K562 (cell line): ENCODE data around the gene DGKZ. TPM values are rescaled to one million over a fixed set of nuclear protein-coding genes. Genes with fewer than 3 reads are reported as not detected.

Experiments
- ATAC-seq: fragments of 200-7000 bp; cut with Tn5 transposase; 3 replicates; pipeline ENCODE4 v1.9.1; 2020; ENCODE audit warnings: moderate library complexity
- BruUV-seq: library from RNA; stranded (reverse); fragments of 400-500 nt; replicated peaks from 2 replicates; lab custom pipeline; 2021; lab: Mats Ljungman, UMichigan
- CTCF ChIA-PET: fragments of 300-600 bp; formaldehyde crosslinking; extraction: SDS; loops from one replicate; lab custom pipeline; 2021; ENCODE audit warnings: low intra/inter-chr PET ratio; lab: Yijun Ruan, JAX
- POLR2A ChIA-PET: fragments of 300-600, 350-650 bp; sonication (Branson Sonifier 250); formaldehyde crosslinking; extraction: SDS; loops from one replicate; lab custom pipeline; 2021; ENCODE audit warnings: antibody characterized with exemption, inconsistent platforms; lab: Yijun Ruan, JAX
- DNase-seq, 4 experiments: peaks; one replicate each; pipeline versions ENCODE4 v3.0.0 to v3.0.0-alpha.2; 2011 to 2018; ENCODE audit warnings: low spot score in 3 of 4, mixed read lengths in 3 of 4; ENCODE audit errors: extremely low read depth in 1 of 4
- FAIRE-seq: peaks from 2 replicates; lab custom pipeline; 2011; peaks lifted over from hg19 to GRCh38; lab: Jason Lieb, UNC
- H2AFZ ChIP-seq: 2 replicates; pipeline ENCODE4 v1.6.0; 2011; ENCODE audit warnings: low read depth, low read length, control low read depth, inconsistent platforms
- H3K27ac ChIP-seq: fragments of 200-600 bp; 3 replicates; pipeline ENCODE4 v1.8.0; 2011; ENCODE audit warnings: low read depth, mild to moderate bottlenecking, control low read depth, inconsistent platforms, low read length, moderate library complexity, mixed read lengths; ENCODE audit errors: extremely low read depth
- H3K27me3 ChIP-seq, 2 experiments: fragments of 300-600 bp in 1 of 2; 2 replicates in 1 of 2; 3 replicates in 1 of 2; pipeline versions ENCODE4 v1.6.0 to v1.8.0; 2011; ENCODE audit warnings: inconsistent platforms in 2 of 2, low read length in 2 of 2, mild to moderate bottlenecking in 1 of 2, mixed read lengths in 1 of 2, moderate library complexity in 1 of 2; ENCODE audit not compliant: control insufficient read depth in 2 of 2, insufficient read depth in 2 of 2
- H3K36me3 ChIP-seq: fragments of 300-600 bp; 3 replicates; pipeline ENCODE4 v1.8.0; 2011; ENCODE audit warnings: mild to moderate bottlenecking, low read length, inconsistent platforms; ENCODE audit not compliant: control insufficient read depth, insufficient read depth
- H3K4me1 ChIP-seq, 2 experiments: fragments of 200-600 bp in 1 of 2; replicated peaks in 1 of 2; 2 replicates in 1 of 2; 3 replicates in 1 of 2; pipeline versions ENCODE4 v1.5.1 to v1.8.0; 2011; ENCODE audit warnings: inconsistent platforms in 2 of 2, low read length in 2 of 2, mild to moderate bottlenecking in 1 of 2, mixed read lengths in 1 of 2, moderate library complexity in 1 of 2; ENCODE audit not compliant: control insufficient read depth in 2 of 2, insufficient read depth in 2 of 2
- H3K4me2 ChIP-seq: 2 replicates; pipeline ENCODE4 v1.6.1; 2011; ENCODE audit warnings: low read length, control low read depth, inconsistent platforms, mixed read lengths; ENCODE audit not compliant: insufficient read depth
- H3K4me3 ChIP-seq: fragments of 200-600 bp; sonication (generic), shearing (Covaris generic); 2 replicates; pipeline ENCODE4 v1.5.1; 2016; ENCODE audit warnings: control low read depth, inconsistent platforms
- H3K79me2 ChIP-seq: fragments of 200-600 bp; 3 replicates; pipeline ENCODE4 v1.8.0; 2011; ENCODE audit warnings: low read length, inconsistent platforms; ENCODE audit not compliant: control insufficient read depth, insufficient read depth
- H3K9ac ChIP-seq, 2 experiments: 2 replicates each; pipeline versions ENCODE4 v1.6.0 to v1.6.1; 2011; ENCODE audit warnings: low read depth in 2 of 2, low read length in 2 of 2, control low read depth in 1 of 2, inconsistent platforms in 1 of 2, mild to moderate bottlenecking in 1 of 2, mixed read lengths in 1 of 2; ENCODE audit not compliant: insufficient read depth in 1 of 2
- H3K9me1 ChIP-seq: one replicate; pipeline ENCODE4 v1.6.0; 2011; ENCODE audit warnings: inconsistent platforms, mild to moderate bottlenecking, low read length, moderate library complexity; ENCODE audit not compliant: control insufficient read depth, insufficient read depth
- H3K9me3 ChIP-seq: replicated peaks from 2 replicates; pipeline ENCODE4 v1.5.1; 2011; ENCODE audit warnings: low read depth, low read length, inconsistent platforms; ENCODE audit not compliant: control insufficient read depth, insufficient read depth
- H4K20me1 ChIP-seq: replicated peaks from 2 replicates; pipeline ENCODE4 v1.6.1; 2011; ENCODE audit warnings: low read length, inconsistent platforms, mixed read lengths; ENCODE audit not compliant: control insufficient read depth, insufficient read depth
- ASH1L ChIP-seq: fragments of 450-650 bp; IDR thresholded peaks from 2 replicates; pipeline ENCODE4 v1.6.1; 2018; ENCODE audit warnings: borderline replicate concordance, mild to moderate bottlenecking, low read depth; ENCODE audit not compliant: partially characterized antibody
- ATF2 ChIP-seq: sonication (generic); formaldehyde crosslinking; IDR thresholded peaks from 2 replicates; pipeline ENCODE4 v1.8.1; 2022; ENCODE audit warnings: missing genetic modification reagents
- C11orf30 ChIP-seq: fragments of 450-650 bp; IDR thresholded peaks from 2 replicates; pipeline ENCODE4 v1.6.1; 2016; ENCODE audit warnings: low read depth, mild to moderate bottlenecking
- MEIS2 ChIP-seq: fragments of 450-650 bp; IDR thresholded peaks from 2 replicates; pipeline ENCODE4 v1.6.1; 2014; ENCODE audit warnings: mild to moderate bottlenecking; ENCODE audit not compliant: partially characterized antibody
- NFATC3 ChIP-seq: fragments of 450-650 bp; IDR thresholded peaks from 2 replicates; pipeline ENCODE4 v1.6.1; 2017; ENCODE audit warnings: mild to moderate bottlenecking
- NONO ChIP-seq, 2 experiments: fragments of 200-400 bp in 1 of 2; fragments of 450-650 bp in 1 of 2; formaldehyde crosslinking in 1 of 2; IDR thresholded peaks; 2 replicates each; pipeline ENCODE4 v1.6.1; 2017; ENCODE audit warnings: low read depth in 2 of 2, mild to moderate bottlenecking in 2 of 2, moderate library complexity in 2 of 2, low read length in 1 of 2
- NR0B1 ChIP-seq: fragments of 450-650 bp; IDR thresholded peaks from one replicate; pipeline ENCODE4 v1.6.1; 2018; ENCODE audit warnings: mild to moderate bottlenecking, moderate library complexity; ENCODE audit not compliant: partially characterized antibody
- POLR2AphosphoS2 ChIP-seq: IDR thresholded peaks from 2 replicates; pipeline ENCODE4 v1.6.1; 2012; ENCODE audit warnings: low read length, improper control_type of control experiment
- RREB1 ChIP-seq: fragments of 250-450 bp; sonication (Bioruptor Pico); IDR thresholded peaks from 2 replicates; pipeline ENCODE4 v1.4.0; 2020
- SREBF2 ChIP-seq: sonication (generic); formaldehyde crosslinking; IDR thresholded peaks from 2 replicates; pipeline ENCODE4 v1.4.0; 2020; ENCODE audit warnings: mild to moderate bottlenecking, missing genetic modification reagents
- TGIF2 ChIP-seq: sonication (generic); formaldehyde crosslinking; IDR thresholded peaks from 2 replicates; pipeline ENCODE4 v1.8.1; 2022; ENCODE audit warnings: mild to moderate bottlenecking, missing genetic modification reagents, moderate library complexity
- ZNF197 ChIP-seq: fragments of 200-800 bp; sonication (Bioruptor generic); IDR thresholded peaks from 2 replicates; pipeline ENCODE4 v1.6.1; 2016; ENCODE audit warnings: low read depth, missing genetic modification characterization, missing compliant biosample characterization
- ZNF780A ChIP-seq: fragments of 250-450 bp; sonication (Bioruptor Pico); IDR thresholded peaks from 2 replicates; pipeline ENCODE4 v1.5.0; 2021; ENCODE audit warnings: mild to moderate bottlenecking
- WGBS: fragments of 100-300 bp; shearing (Covaris generic); methylation state at CpG from one replicate; pipeline ENCODE4 v1.1.6; 2016; ENCODE audit warnings: low coverage, mixed read lengths; ENCODE audit not compliant: insufficient coverage; ENCODE audit errors: missing lambda C conversion rate; 5-methylcytosine and 5-hydroxymethylcytosine counted together
- in situ Hi-C: fragments of 300-500 bp; cut with MboI; formaldehyde crosslinking; loops from 4 replicates; pipeline ENCODE4 v1.15.0; 2018; ENCODE audit warnings: inconsistent platforms, mixed read lengths
- intact Hi-C: fragments of 100-400 bp; cut with micrococcal nuclease; formaldehyde crosslinking; loops from 2 replicates; pipeline ENCODE4 v1.14.2; 2022
- polyA plus RNA-seq, 8 experiments: library from polyadenylated mRNA; depleted of rRNA in 4 of 8; stranded (reverse) in 5 of 8; unstranded in 3 of 8; fragments of >200 nt; fragmentation: Nextera tagmentation in 2 of 8; fragmentation: Illumina TruSeq in 1 of 8; extraction: Ambion mirVana in 2 of 8; extraction: Trizol in 1 of 8; gene quantifications; 2 replicates each; pipeline versions ENCODE4 v1.2.1 to v1.2.3, GENCODE V29; 2011 to 2014; ENCODE audit warnings: inconsistent platforms in 1 of 8, missing spikeins in 1 of 8
- total RNA-seq, 7 experiments: library from RNA; depleted of rRNA in 6 of 7; stranded (reverse); fragments of >200 nt in 6 of 7; fragmentation: Illumina TruSeq in 2 of 7; extraction: Trizol in 2 of 7; gene quantifications; 2 replicates each; pipeline versions ENCODE4 v1.2.1 to v1.2.3, GENCODE V29; 2011 to 2021; ENCODE audit warnings: low replicate concordance in 1 of 7

DGKZ gene
- total and polyA plus RNA-seq, 9 of the 15 experiments (the other 6 are each of a cell fraction or from before 2014, with no cell fraction given) = 0.51 to 100 (median 44.2) TPM

- WGBS = 27% methylated on average over 14 of the region's 20 CpGs
- TF ChIP-seq POLR2AphosphoS2 (no peak), C11orf30 (no peak), NR0B1 (no peak), NFATC3 (no peak), SREBF2 (CRISPR knock-in tag) (no peak), ATF2 (CRISPR knock-in tag) (no peak), NONO (IDR thresholded peaks at IDR 0.05; ENCODE audit: low read depth in 2 of 2, low read length in 1 of 2) (no peak), RREB1 (no peak), ASH1L (no peak), TGIF2 (CRISPR knock-in tag) (no peak), MEIS2 (no peak), ZNF780A (CRISPR knock-in tag) (no peak), ZNF197 (CRISPR knock-in tag) (no peak)
Measured at GRCh38 chr11:46345131-46345597, 2.1 kb upstream of the DGKZ start.

More at GRCh38 chr11:46345131-46345597, 2.1 kb upstream of the DGKZ start:
- ATAC-seq (peak; percentile 45), DNase-seq (peak in 2 of 4 experiments; percentile 41 to 51), FAIRE-seq (no peak)
- H4K20me1 ChIP-seq = peaks cover 13% of the 10 kb centered on the region
- peak overlapping the region in 1 of 2 experiments; percentile 82; a peak in 2 of 4 replicates for H3K9ac ChIP-seq
- H3K9me1 ChIP-seq = no peaks in the 10 kb centered on the region
- peaks cover 27% of the 10 kb centered on the region for H3K79me2 ChIP-seq
- ChIA-PET CTCF (no interaction called here), POLR2A (interaction anchor here (1.0 kb wide), 1 partner anchor 47 kb away, joined by 3 read pairs; the partner anchor contains the start of gene CHRM4)
- H3K36me3 ChIP-seq = peaks cover 19% of the 10 kb centered on the region; the same call in 1 of the 3 replicates
- BruUV-seq = no TSS peak
- intact Hi-C loops = no loop called here
- no peak overlapping the region for H3K27ac ChIP-seq
- in situ Hi-C loops = no loop called here
- no peaks in the 10 kb centered on the region for H3K9me3 ChIP-seq
- H3K27me3 ChIP-seq = peaks cover 6 to 7% of the 10 kb centered on the region in 2 experiments; a peak in 2 of 5 replicates
- peak overlapping the region; percentile 3; the same call in 1 of the 2 replicates for H3K4me3 ChIP-seq
- no peak overlapping the region; the same call in 1 of the 2 replicates for H3K4me2 ChIP-seq
- H3K4me1 ChIP-seq = peaks cover 15 to 37% of the 10 kb centered on the region in 2 experiments
- H2AFZ ChIP-seq = peak overlapping the region; percentile 42; the same call in 1 of the 2 replicates
